HG02943 (cell line): ENCODE data around the gene ISOC1.
A peak's percentile ranks its signal among the peaks of the same experiment; 100 is the strongest.

Experiments
- ATAC-seq: cut with Tn5 transposase; IDR thresholded peaks from one replicate; pipeline ENCODE4 v1.9.1; 2021; ENCODE audit warnings: mild to moderate bottlenecking, low read depth, moderate library complexity; ENCODE audit not compliant: unreplicated experiment

Gene ISOC1

GRCh38 chr5:129094087-129094923 lies at the start of gene ISOC1:
TSS of gene ISOC1 (plus strand) at chr5:129094749. CDS start at chr5:129094767, 18 bp downstream.
- ATAC-seq, result peak; percentile 86

GRCh38 chr5:129046151-129046550 lies 48.4 kb upstream of the ISOC1 start:
- no peak for ATAC-seq

DNA sequence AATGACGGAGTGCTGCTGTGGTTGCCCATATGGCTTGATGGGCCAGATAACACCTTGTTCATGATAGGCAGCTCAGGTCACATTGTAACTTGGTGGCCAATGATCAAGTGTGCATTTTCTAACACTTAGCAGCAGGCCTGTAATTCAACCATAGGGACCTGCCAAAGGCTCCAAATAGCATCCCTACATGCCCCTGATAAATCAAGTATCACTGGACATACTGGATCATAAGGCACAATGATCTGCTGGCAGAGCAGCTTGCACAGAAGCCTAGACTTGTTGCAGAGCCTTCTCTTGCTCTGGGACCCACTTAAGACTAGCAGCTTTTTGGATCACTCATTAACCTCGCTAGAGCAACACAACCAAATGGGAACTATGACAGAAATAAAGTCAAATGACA lies 46.0 kb upstream of the ISOC1 start:
- ATAC-seq, result no peak

DNA sequence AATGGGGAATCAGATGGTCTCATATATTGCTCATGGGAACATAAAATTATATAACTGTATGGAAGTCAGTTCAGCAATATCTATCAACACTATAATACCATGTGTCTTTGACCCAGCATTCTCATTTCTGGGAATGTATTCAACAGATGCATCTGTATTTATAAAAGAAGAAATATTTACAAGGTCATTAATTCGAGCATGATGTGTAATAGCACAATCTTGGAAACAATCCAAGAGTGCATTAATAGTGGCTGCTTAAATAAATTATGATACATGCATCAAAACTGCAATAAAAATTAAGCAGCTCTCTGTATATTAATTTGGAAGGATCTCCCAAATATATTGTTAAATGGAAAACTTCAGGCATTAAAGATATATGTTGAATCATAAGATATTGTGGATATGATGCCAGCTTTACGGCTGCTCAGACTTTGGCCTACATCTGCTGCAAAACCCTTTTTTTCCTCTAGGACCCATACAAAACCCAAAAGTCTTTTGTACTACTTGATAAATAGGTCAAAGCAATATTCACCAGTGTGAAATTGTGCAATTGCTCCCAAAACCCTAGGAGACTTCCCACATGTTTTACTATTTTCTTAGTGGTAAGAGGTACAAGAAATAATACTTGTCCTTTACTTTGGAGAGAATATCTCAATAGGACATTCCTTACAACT lies 45.3 kb upstream of the ISOC1 start:
- ATAC-seq, result no peak

- ATAC-seq, result no peak
These were observed 43.3 kb upstream of the ISOC1 start for GRCh38 chr5:129051283-129051682.

- no peak for ATAC-seq
These were observed 41.1 kb upstream of the ISOC1 start for GRCh38 chr5:129053438-129053837.

DNA sequence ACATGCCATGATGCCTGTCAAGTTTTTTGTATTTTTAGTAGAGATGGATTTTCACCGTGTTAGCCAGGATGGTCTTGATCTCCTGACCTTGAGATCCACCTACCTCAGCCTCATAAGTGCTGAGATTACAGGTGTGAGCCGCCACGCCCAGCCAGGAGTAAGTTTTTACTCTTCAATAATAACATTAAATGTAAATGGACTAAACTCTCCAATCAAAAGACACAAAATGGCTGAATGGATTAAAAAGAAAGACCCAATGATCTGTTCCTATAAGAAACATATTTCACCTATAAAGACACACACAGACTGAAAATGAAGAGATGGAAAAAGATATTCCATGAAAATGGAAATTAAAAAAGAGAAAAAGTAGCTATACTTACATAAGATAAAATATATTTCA lies 37.2 kb upstream of the ISOC1 start:
- no peak for ATAC-seq

GRCh38 chr5:129061849-129062248 lies 32.7 kb upstream of the ISOC1 start:
- no peak for ATAC-seq

DNA sequence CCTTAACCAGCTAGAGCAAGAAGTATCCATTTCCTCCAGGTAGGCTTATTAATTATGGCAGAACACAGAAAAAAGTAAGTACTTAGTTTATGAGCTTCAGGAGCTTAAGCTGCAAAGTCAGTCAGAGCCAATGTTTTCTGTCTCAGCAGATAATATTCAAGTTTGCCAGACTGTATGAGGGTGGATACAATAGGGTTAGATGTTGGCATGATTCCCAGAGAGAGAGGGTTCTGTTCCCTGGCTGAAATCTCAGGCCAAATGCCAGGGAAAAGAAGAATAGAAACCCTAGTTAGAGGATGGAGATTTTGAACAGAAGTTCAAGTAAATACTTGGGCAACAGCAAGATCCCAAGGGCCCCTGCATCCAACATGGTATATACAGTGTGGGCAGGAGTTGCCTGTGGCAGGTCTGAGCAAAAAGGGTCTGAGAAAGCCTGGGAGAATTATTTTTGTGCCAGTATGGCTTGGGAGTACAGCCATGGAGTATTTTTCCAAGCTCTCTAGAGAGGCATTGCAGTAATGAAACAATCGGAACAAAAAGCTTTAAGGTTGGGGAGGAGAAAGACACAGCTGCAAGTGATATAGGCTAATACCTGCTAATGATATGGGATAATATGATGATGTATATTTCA lies 31.0 kb upstream of the ISOC1 start:
- no peak for ATAC-seq

DNA sequence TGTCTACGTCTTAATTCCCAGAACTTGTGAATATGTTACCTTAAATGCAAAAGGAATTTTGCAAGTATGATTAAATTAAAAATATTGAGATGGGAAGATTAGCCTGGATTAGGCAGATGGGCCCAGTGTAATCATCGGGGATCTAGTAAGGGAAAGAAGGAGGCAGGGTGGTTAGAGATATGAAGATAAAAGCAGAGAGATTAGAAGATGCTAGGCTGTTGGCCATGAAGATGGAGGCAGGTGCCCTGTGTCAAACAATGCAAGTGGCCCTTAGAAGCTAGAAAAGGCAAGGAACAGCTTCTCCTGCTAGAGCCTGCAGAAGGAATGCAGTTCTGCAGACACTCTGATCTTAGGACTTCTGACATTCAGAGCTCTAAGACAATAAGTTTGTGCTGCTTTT lies 28.8 kb upstream of the ISOC1 start:
- ATAC-seq, result no peak

DNA sequence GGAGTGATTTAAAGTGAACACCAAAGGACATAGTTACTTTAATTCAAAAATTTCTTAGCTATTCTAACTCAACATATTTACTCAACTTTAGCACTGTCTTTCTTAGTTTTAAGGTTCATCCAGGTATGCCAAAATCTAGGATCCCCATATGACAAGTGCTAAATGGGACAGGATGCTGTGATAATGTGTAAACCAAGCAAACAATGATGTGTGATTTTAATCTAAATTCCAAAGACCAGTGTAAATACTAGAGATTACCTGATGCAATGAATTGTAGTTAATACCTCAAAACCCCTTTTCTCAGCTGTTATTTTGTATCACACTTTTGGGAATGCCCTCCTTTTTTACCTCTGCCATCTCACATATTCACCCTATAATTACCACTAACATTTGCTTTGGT lies 26.8 kb upstream of the ISOC1 start:
- no peak for ATAC-seq

GRCh38 chr5:129069292-129069691 lies 25.3 kb upstream of the ISOC1 start:
- ATAC-seq, result no peak

GRCh38 chr5:129073111-129073510 lies 21.4 kb upstream of the ISOC1 start:
- ATAC-seq, result no peak

GRCh38 chr5:129074903-129075302 lies 19.6 kb upstream of the ISOC1 start:
- no peak for ATAC-seq

DNA sequence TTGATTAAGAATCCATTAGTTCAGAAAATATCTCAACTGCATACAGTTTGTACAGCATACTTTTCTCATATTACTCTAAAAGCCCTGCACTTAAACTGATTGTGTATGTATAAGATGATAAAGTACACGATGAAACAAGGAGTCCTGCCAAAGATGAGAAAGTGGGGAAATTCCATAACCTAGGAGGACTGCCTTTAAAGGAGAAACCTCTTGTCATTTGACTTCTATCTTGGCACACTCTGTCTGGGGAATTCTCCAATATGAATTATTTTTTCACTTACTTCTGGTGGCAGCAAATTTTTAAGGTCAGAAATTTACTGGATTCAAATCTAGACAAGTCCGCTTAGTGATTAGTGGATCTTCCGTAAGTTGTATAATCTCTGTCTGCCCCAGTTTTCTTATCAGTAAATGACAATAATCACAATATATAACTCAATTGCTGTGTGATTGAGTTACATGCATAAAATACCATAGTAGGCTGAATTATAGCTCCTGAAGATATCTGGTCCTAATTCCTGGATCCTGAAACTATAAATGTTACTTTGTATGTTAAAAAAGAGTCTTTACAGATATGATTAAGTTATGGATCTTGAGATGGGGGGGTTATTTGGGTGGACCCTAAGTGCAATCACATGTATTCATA lies 17.0 kb upstream of the ISOC1 start:
- ATAC-seq, result no peak

GRCh38 chr5:129078247-129078646 lies 16.3 kb upstream of the ISOC1 start:
- no peak for ATAC-seq

GRCh38 chr5:129078660-129079059 lies 15.9 kb upstream of the ISOC1 start:
- ATAC-seq, result no peak

DNA sequence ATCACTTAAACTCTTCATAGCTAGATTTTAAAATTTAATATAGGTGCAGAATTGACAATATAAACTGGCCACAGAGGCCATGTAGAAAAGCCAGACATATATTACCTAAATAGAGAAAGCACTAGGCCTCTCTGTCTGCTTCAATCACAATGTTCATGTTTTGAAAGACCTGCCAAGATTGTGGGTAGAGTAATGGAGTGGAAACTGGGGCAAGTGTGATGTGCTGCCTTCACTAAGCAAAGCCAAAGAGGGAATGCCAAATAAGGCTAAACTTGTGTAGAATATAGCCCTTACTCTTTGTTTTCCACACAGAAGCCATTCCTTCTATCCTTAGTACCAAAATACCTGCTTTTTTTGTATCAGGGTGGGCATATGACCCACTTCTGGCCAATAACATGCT lies 15.1 kb upstream of the ISOC1 start:
- no peak for ATAC-seq

- ATAC-seq, result no peak
These were observed 13.8 kb upstream of the ISOC1 start for GRCh38 chr5:129080766-129081165.

DNA sequence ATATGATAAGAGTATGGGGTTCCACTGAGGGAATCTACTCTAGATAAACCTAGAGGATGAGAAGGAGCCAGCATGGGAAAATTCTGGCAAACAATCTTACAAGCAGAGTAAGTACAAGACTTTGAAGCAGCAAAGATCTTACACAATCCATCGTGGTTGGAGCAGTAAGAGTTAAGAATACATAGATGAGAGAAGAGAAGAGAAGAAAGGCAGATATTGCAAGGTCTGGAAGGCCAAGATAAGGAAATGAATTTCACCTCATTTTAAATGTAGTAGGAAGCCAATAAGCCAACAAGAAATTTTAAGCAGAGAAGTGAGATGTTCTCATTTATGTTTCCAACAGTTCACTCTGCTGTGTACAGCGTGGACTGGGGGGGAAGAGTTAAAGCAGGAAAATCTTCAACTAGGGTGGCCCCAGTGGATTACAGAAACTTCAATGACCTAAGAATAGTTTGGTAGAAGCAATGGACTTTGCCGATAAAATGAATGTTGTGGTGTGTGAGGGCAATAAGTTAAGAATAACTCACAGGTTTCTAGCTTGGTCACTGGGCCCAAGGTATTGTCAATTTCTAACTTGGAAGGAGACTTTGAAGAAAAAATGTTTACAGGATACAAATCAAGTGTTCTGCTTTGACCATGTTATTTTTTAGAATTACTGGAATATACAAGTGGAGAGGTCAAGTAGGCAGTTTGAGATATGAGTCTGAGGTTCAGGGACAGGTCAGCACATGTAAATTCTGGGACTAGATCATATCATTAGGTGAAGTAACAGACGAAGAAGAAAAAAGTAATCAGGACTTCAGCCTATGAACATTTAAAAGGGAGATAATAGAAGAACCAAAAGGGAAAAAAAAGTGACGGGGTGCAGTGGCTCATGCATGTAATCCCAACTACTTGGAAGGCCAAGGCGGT lies 12.1 kb upstream of the ISOC1 start:
- no peak for ATAC-seq
